Stimulated activated CD4-positive, alpha-beta T cell treated with anti-CD3 and anti-CD28 coated beads, Interleukin-2, amount 100 ng/mL, for 48 hours (primary cell): ENCODE results near the gene ABTB2.
A peak's percentile ranks its signal among the peaks of the same experiment; 100 is the strongest.

ENCODE experiments used
- DNase-seq, 2 donors: peaks; one replicate each; pipeline ENCODE4 v3.0.0-alpha.2; 2020

The ABTB2 gene

DNA sequence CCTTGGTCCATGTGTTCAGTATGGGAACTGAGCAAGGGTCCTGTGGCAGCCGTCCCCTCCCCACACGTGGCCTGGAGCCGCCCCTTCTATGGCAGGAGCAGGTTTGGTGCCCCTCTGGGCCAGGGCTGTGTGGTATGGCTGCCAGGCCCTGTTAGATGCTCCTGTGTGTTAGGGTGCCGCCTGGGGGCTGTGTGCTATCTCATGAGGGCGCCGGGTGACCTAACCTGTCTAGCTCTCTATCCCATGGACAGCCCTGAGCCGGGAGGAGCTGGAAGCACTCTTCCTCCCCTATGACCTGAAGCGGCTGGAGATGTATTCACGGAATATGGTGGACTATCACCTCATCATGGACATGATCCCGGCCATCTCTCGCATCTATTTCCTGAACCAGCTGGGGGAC lies 217.7 kb downstream of the ABTB2 start:
- DNase-seq: no peak

DNA sequence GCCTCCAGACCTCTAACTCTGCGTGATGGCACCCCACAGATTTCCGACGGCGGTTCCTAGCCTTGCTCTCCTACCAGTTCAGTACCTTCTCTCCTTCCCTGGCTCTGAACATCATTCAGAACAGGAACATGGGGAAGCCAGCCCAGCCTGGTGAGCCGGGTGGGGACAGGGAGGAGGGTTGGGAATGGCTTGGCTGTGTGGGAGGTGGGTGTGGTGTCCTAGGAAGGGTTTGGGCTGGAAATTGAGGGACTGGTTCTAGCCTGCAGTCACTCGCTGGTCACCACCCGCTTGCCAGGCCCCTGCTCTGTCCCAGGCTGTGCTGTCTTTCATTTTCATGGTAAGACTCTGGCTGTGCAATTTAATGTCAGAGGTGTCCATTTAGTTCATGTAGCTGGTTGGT lies 218.5 kb downstream of the ABTB2 start:
- no peak for DNase-seq

DNA sequence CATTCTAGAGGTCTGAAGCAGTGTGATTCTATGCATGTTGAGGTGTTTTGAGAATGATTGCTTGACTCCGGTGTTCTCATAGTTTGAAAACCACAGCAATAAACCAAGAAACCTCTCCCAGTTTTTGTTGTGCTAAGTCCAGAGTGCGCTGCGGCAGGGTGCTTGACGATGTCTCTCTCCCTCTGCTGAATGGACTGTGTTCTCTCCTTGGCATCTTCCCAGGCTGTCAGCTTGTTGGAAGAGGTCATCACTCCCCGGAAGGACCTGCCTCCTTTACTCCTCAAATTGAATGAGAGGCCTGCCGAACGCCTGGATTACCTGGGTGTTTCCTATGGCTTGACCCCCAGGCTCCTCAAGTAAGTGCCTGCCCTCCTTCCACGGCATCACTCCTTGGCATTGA lies 221.4 kb downstream of the ABTB2 start:
- no peak for DNase-seq

DNA sequence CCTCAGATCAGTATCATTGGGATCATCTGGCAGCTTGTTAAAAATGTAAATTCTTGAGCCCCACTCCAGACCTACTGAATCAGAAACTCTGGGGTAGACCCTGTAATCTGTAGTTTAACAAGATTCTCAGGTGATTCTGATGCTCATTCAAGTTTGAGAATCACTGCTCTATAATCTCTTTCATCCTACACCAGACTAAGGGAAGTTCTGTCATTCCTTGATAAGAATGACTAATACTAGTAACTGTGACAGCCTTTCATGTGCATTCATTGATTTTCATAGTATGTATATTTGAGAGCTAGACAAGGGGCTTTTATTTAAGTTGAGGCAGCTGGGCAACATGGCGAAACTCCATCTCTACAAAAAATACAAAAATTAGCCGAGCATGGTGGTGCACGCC lies 222.4 kb downstream of the ABTB2 start:
- DNase-seq: no peak

DNA sequence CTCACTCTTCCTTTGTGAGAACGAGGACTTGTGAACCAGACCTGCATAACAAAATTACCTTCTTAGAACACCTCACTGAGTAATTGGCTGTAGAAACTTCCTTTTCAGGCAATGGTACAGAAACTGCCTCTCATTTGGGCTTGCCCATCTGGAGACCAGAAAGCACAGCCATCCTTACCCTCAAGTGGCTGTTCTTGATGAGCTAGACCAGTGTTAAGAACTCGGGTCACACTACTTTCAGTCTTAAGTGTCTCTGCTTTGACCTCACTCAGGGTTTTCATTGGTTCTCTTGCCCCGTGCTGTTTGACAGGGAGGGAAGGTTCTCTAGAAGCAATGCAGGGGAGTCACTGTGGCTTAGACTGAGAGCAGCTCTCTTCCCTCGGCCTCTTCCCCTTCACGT lies 223.0 kb downstream of the ABTB2 start:
- no peak for DNase-seq

DNA sequence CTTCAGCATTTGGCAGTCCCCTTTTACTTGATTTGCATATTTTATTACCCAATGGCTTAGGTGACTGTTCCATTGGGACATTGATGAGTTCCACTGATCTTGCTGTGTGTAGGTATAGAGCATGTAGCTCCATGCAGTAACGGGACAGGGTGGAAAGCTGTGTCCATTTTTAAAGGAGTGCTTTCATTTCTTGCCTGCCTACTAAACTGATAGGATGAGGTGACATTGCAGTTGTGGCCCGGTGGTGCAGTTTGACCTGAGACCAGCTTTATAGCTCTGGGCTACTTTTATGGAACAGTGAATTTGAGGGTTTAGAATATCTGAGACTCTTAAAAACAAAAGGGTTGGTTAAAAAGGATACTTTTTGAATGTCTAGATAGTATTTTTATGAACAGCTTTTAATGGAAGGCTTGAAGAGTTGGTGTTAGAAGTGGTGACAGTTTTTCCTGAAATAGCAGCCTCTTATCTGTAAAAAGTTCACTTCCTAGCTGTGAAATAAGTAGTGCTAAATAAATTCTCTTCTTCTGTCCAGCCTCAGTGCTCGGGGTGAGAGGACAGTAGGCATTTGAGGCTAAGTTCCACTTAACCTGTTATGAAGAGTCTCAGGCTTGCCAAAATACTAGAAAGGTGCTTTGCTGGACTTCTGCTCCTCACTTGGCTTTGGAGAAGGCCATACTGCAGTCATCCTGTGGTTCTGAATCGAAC lies 225.4 kb downstream of the ABTB2 start:
- no peak for DNase-seq

DNA sequence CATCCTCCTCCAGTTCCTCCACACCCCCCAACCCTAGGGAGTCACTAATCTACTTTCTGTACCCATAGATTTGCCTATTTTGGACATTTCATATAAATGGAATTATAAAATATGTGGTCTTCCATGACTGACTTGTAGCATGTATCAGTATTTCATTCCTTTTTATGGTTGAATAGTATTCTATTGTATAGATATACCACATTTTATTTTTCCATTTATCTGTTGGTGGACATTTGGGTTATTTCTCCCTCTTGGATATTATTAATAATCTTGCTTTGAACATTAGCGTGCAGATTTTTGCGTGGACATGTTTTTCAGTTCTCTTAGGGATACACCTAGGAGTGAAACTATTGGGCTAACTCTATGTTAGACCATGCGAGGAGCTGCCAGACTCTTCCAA lies 229.0 kb downstream of the ABTB2 start:
- no peak for DNase-seq

DNA sequence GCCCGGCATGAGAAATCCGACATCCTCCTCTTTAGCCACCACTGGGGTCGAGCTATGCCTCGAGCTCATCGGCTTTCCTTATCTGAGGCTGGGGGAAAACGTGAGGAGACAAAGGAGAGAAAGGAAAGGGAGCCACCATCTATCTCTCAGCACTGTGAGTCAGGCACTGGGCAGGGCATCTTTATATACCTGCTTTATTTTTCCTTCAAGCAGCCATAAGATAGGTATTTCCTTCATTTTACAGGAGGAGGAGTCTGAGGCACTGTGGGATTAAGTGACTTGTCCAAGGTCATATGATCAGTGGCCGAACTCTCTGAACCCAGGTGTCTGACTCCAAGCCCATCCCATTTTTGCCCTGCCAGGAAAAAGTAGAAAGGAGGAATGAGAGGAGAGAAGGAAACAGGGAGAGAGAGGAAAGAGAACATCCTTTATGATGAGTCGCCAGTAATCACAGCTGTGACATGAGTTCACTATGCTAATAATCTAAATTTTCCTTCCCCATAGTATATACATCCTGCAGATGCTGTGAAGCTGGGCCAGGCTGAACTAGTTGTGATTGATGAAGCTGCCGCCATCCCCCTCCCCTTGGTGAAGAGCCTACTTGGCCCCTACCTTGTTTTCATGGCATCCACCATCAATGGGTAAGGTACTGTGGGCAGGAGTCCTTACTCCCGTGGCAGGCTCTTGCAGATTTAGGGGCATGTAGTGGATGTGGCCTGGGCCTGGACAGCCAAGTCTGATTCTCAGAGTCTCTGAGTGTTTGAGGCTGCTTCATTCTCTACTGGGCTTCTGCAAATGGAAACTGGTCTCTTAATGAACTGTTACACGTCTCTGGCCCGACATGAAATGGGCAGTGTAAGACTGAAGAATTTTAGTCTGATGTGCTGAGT lies 230.6 kb downstream of the ABTB2 start:
- DNase-seq: no peak

DNA sequence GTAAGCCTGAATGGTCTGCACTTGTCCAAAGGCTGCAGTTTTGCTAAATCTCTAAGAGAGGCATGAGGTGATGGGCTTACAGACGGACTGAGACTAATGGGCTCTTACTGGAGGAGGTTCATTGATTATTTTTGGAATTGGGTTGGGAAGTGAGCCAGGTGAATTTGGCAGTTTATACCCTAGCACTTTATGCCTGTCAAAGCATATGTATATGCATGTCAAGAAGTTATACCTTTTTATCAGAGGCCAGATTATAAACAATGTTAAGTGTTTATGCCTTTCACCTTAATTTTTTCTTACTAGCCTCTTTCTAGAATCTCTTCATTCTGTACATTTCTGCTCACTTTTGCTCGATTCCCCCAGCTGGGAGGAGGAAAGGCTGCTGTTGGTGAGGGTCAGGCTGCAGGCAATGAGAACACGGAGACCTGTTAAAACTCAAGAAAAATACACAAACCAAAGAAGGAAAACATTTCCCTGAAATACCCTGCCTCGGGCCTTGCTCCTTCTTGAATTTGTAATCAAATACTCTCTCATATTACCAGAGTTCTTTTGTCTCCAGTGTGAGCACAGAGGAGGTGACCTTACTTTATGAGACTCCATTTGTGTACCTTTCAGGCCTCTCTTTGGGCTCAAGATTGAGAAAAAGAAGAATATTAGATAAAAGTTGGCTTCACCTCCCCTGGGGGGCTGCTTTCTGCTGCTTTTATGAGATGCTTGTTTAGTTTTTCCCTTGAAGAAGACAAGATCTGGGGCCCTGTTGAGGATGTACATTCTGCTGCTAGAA lies 232.7 kb downstream of the ABTB2 start:
- DNase-seq: no peak

DNA sequence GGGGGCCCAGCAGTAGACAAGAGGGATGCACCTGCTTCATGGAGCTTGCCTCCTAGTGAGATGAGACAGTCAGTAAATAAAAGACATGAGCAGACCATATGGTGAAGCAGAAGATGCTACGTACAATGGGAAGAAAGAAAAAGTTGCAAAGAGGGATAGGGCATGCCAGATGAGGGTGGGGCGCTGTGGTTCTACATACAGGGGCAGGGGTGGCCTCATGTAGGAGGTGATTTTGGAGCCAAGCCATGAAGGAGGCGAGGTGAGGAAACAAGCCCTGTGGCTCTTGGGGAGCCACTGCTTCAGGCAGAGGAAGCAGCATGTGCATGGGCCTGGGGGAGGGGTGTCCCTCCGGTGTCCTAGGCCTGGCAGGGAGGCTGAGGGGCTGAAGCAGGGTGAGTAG lies 237.2 kb downstream of the ABTB2 start:
- no peak for DNase-seq

DNA sequence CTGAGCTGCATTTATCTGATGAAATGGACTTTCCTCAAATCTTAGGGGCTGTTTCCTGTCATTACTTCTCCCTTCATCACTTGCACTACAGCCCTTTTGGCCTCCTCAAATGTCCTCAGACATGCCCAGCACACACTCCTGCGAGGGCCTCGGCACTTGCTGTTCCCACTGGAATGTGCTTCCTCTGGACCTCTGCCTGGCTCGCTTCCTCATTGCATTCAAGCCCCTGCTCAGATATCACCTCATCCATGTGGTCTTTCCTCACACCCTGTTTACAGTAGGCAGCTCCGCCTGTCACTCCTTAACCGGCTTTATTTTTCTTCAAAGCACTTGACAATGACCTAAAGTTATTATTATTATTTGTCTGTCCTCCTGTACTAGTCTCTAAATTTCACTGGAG lies 243.3 kb downstream of the ABTB2 start:
- no peak for DNase-seq

DNA sequence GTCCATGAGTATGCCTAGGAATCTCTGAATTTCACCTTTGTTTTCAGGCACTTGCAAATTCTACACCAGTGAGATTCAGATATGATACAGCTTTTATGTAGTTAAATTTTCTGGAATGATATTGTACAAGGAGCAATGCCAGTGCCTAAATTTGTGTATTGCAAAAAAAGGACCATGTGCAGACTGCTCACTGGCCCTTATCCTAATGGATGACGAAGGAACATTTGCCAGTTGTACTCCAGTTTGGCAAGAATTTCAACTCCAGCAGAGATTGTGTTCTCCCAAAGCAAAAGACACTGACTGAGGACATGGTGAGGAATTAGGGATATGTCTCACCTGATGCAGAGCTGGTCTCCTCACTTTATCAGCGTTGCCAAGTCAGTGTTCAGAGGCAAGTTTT lies 243.8 kb downstream of the ABTB2 start:
- no peak for DNase-seq

DNA sequence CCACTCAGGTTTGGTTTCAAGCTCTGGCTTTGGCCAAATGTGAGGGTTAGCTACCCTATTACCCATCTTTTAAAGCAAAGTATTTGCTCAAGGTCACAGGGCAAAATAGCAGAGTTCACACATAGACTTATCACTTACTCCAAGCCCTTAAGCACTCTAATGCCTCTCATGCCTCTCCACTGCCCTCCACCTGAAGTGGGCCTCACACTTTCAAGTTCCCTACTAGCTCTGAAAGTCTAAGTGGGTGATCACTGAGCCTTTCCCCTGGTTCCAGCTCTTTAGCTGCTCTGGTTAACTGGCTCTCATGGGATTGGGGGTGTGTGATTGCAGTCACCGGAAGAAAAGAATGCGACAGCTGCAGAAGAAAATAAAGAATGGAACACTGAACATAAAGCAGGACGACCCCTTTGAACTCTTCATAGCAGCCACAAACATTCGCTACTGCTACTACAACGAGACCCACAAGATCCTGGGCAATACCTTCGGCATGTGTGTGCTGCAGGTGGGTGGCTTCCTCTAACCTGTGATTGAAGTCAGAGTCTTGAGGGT lies 246.0 kb downstream of the ABTB2 start:
- DNase-seq: no peak

DNA sequence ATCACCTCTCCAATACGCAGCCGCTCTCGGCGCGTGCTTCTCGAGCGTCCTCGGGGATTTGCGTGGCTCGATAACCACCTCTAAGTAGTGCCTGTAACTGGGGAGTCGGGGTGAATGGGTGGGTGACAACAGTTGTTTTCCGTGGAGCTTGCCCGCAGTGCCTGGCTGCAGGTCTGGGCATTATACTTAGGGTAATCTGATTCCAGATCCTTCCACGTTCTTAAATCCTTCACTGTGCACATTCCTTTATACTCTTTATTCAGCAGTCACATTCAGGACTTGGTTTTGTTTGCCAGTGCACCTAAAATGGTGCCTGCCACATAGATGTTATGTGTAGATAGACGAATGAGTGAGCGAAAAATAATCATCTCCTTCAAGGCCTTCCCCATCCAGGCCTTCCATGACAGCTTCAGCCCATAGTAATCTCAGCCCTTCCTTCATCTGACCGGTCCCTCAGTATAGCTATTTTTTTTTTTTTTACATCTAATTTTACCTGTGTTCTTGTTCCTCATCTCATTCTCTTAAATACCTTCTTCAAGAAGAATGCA lies 251.8 kb downstream of the ABTB2 start:
- no peak for DNase-seq

DNA sequence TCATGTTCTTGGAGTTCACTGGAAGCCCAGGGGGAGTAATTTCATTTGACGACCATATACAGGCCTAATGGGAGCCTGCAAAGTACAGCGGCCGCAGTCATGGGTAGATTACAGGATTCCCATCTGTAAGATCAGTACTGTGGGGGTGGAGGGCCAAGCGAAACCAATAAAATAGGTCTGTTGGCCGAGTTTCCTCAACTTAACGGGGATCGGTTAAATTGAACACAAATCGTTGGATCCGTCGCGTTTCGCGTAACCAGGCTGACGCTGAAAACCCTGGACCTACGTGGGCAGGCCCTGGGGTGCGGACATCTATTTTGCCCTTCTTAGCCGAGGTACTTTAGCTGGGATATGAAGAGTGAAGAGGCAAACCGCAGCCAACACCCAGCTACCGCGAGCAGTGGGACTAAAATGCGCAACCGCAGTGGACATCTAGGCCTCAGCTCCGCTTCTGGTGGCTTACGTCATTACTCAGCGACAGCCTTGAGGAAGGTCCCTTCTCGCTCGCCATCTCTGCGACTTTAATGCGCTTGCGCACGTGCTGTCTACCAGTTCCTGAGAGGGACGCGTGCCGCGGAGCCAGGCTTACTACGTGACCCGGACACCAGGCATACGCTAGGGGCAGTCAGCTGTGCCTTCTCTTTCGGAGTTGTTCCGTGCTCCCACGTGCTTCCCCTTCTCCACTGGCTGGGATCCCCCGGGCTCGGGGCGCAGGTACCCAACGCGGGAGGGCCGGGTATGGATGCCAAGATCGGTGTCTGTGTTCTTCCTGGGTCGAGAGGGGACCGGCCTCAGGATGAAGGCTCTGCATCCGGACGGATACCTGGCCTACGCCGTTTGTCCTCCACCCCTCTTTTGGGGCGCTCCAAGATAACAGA lies 252.5 kb downstream of the ABTB2 start, which contains the start of gene NAT10:
TSS of gene NAT10 (plus strand) at position 551 of the 878 bp plus-strand sequence. CDS start 2,597 bp downstream, outside the sequence.
- peak; percentile 95 to 97 for DNase-seq

DNA sequence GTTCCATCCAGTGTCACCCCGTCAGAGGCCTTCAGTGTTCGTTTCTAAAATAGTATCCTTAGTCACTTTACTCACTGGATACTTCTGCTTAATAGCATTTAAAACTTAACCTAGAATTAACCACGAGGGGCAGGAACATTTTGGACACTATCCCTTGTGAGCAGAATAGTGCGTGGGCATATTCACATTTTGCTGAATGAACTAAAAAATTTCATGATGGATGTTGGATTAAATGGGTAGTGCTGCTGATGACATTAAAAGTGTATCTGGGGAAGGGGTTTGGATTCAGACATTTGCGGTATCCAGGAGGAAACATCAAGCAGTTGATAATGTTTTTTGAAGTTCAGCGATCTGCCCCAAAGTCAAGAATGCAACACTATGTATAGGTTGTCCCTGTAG lies 253.1 kb downstream of the ABTB2 start:
- DNase-seq: no peak
